Coronary artery (tissue), 2 donors: ENCODE data around the gene CDH13.

Experiments
- DNase-seq: peaks from one replicate; pipeline ENCODE4 v3.0.0-alpha.2; 2017; ENCODE audit warnings: low spot score
- H3K27ac ChIP-seq, 2 donors: fragments of 200-600 bp; sonication (generic); one replicate each; pipeline ENCODE4 v1.5.1; 2016 to 2019
- H3K4me3 ChIP-seq: fragments of 200-600 bp; sonication (generic); 2 replicates; pipeline ENCODE4 v1.5.1; 2016; ENCODE audit warnings: mild to moderate bottlenecking, moderate library complexity
- CTCF ChIP-seq: fragments of 200-600 bp; sonication (generic); IDR thresholded peaks from one replicate; pipeline ENCODE4 v1.5.1; 2019; ENCODE audit warnings: antibody characterized with exemption

The CDH13 gene

DNA sequence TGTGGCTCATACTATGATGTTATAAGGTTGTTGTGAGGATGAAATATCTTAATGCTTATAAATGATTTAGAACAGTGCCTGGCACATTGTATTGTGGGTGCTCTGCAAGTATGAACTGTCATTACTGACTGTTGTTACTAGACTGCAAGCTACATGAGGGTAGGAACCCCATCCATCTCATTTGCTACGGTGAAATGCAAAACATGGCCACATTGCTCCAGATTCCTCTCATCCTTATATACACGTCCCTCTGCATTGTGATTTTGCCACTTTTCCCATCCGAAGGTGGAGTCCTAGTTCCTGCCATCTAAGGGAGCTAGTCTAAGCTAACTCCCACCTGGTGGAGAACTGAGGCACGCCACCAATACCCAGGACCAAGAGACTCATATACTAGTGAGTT is 1210.8 kb downstream of the CDH13 start:
- H3K27ac ChIP-seq: no peak overlapping the region
- TF ChIP-seq CTCF: no peak
- DNase-seq: no peak
- H3K4me3 ChIP-seq: no peak overlapping the region

DNA sequence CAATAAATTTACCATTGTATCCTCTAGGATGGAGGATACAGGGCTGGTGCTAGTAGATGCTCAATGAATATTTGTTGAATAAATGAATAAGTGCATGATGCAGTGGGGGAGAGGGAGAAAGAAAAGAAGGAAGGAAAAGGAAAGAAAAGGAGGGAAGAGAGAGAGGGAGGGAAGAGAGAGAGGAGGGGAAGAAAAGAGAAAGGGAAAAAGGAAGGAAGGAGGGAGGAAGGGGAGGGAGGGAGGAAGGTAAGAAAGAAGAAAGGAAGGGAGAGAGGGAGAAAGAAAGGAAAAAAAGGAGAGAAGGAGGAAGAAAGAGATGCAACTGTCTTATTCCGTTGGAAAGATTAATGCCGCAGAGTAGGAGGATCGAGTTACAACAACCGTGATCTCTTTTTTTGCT is 1211.4 kb downstream of the CDH13 start:
- no peak overlapping the region for H3K27ac ChIP-seq
- no peak overlapping the region for H3K4me3 ChIP-seq
- no peak for DNase-seq
- no peak for TF ChIP-seq CTCF

DNA sequence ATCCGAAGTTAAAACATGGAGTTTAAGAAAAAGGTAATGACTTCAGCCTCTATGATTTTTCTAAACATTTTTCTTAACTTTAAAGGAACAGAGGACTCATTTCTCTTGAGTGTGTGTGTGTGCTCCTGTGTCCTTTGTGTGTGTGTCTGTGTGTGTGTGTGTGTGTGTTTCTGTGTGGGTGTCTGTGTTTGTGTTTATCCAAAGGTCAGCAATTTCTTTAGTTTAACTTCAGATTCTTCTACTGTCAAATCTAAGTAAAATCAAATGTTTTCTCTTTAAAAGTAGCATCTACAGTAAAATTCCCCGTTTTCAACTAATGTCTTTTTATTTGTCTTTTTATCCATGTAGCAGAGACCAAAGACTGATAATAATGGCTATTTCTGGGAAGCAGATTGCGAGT is 1212.8 kb downstream of the CDH13 start:
- no peak overlapping the region for H3K4me3 ChIP-seq
- DNase-seq: no peak
- TF ChIP-seq CTCF: no peak

GRCh38 chr16:83840060-83840617 is 1213.4 kb downstream of the CDH13 start:
- no peak overlapping the region for H3K27ac ChIP-seq
- no peak for DNase-seq
- TF ChIP-seq CTCF: no peak
- no peak overlapping the region for H3K4me3 ChIP-seq

More for the DNA sequence above, 1212.8 kb downstream of the CDH13 start:
- H3K27ac ChIP-seq: no peak overlapping the region

GRCh38 chr16:83842291-83842690 is 1215.5 kb downstream of the CDH13 start:
- no peak overlapping the region for H3K4me3 ChIP-seq
- TF ChIP-seq CTCF: no peak
- DNase-seq: no peak
- H3K27ac ChIP-seq: no peak overlapping the region

- no peak for DNase-seq
- no peak for TF ChIP-seq CTCF
- no peak overlapping the region for H3K4me3 ChIP-seq
- no peak overlapping the region for H3K27ac ChIP-seq
These were observed 1216.2 kb downstream of the CDH13 start for GRCh38 chr16:83842756-83843507.

DNA sequence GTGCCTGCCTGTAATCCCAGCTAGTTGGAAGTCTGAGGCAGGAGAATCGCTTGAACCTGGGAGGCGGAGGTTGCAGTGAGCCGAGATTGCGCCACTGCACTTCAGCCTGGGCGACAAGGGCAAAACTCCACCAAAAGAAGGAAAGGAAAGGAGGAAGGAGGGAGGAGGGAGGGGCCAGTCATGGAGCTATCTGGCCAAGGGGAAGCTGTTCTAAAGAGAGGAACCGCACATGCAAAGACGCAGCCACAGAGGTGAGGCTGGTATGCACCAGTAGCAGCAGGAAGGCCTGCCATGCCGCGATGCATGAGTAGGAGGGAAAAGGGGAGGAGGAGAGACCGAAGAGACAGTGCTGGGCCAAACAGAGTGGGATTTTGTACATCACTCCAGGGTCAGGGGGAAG is 1216.9 kb downstream of the CDH13 start:
- H3K27ac ChIP-seq: no peak overlapping the region
- TF ChIP-seq CTCF: no peak
- no peak overlapping the region for H3K4me3 ChIP-seq
- no peak for DNase-seq
